Liver (tissue), 9 donors: ENCODE data around the gene TGFBR3L. TPM values are rescaled to one million over a fixed set of nuclear protein-coding genes. Genes with fewer than 3 reads are reported as not detected.

ENCODE experiments used
- DNase-seq: peaks from one replicate; pipeline ENCODE4 v3.0.0-alpha.2; 2017; ENCODE audit warnings: low spot score
- H3K27ac ChIP-seq, 2 donors: one replicate each; pipeline ENCODE4 v1.7.0; 2013; ENCODE audit warnings: inconsistent platforms in 2 of 2, low read length in 2 of 2, control low read depth in 1 of 2, low read depth in 1 of 2, mild to moderate bottlenecking in 1 of 2
- H3K27me3 ChIP-seq, 4 donors: one replicate each; pipeline versions ENCODE4 v1.6.1 to v1.7.0; 2013; ENCODE audit warnings: low read length in 3 of 4, inconsistent platforms in 1 of 4, mild to moderate bottlenecking in 1 of 4, moderate library complexity in 1 of 4; ENCODE audit not compliant: control insufficient read depth in 4 of 4, insufficient read depth in 4 of 4
- H3K36me3 ChIP-seq, 4 donors: one replicate each; pipeline versions ENCODE4 v1.6.1 to v1.7.0; 2013; ENCODE audit warnings: low read length in 3 of 4, mild to moderate bottlenecking in 3 of 4, low read depth in 1 of 4, moderate library complexity in 1 of 4; ENCODE audit not compliant: control insufficient read depth in 4 of 4, insufficient read depth in 3 of 4
- H3K4me1 ChIP-seq, 4 donors: one replicate each; pipeline versions ENCODE4 v1.6.1 to v1.7.0; 2013; ENCODE audit warnings: low read length in 3 of 4, mild to moderate bottlenecking in 3 of 4, moderate library complexity in 1 of 4; ENCODE audit not compliant: control insufficient read depth in 4 of 4, insufficient read depth in 4 of 4
- H3K4me3 ChIP-seq, 3 donors: one replicate each; pipeline versions ENCODE4 v1.6.1 to v1.7.0; 2013; ENCODE audit warnings: low read length in 3 of 3, control low read depth in 1 of 3, low read depth in 1 of 3, mild to moderate bottlenecking in 1 of 3
- H3K9ac ChIP-seq, 2 donors: one replicate each; pipeline ENCODE4 v1.7.0; 2013; ENCODE audit warnings: low read length in 2 of 2, mild to moderate bottlenecking in 2 of 2, moderate library complexity in 2 of 2, control low read depth in 1 of 2, low read depth in 1 of 2
- H3K9me3 ChIP-seq, 4 donors: one replicate each; pipeline versions ENCODE4 v1.6.1 to v1.7.0; 2013; ENCODE audit warnings: low read length in 3 of 4; ENCODE audit not compliant: control insufficient read depth in 4 of 4
- CTCF ChIP-seq: fragments of 150-350 bp; IDR thresholded peaks from 2 replicates; pipeline ENCODE4 v1.5.1; 2017; ENCODE audit warnings: improper control_type of control experiment, low read depth, low read length; ENCODE audit not compliant: missing input control
- EGR1 ChIP-seq, 2 donors: IDR thresholded peaks; 2 replicates each; pipeline ENCODE4 v1.6.1; 2016 to 2018; ENCODE audit warnings: antibody characterized with exemption in 2 of 2, low read depth in 2 of 2
- FOXA1 ChIP-seq: IDR thresholded peaks from 2 replicates; pipeline ENCODE4 v1.6.1; 2016; ENCODE audit warnings: antibody characterized with exemption
- FOXA2 ChIP-seq: IDR thresholded peaks from 2 replicates; pipeline ENCODE4 v1.6.1; 2016; ENCODE audit warnings: antibody characterized with exemption
- GABPA ChIP-seq, 2 donors: IDR thresholded peaks in 1 of 2; conservative IDR thresholded peaks in 1 of 2; 2 replicates each; pipeline ENCODE4 v1.6.1; 2016; ENCODE audit warnings: antibody characterized with exemption in 2 of 2, mild to moderate bottlenecking in 1 of 2, moderate library complexity in 1 of 2
- HNF4A ChIP-seq, 2 donors: conservative IDR thresholded peaks; 2 replicates each; pipeline ENCODE4 v1.6.1; 2016; ENCODE audit warnings: antibody characterized with exemption in 2 of 2, mild to moderate bottlenecking in 2 of 2
- HNF4G ChIP-seq: IDR thresholded peaks from 2 replicates; pipeline ENCODE4 v1.6.1; 2016; ENCODE audit warnings: antibody characterized with exemption
- JUND ChIP-seq, 2 donors: IDR thresholded peaks; 2 replicates each; pipeline ENCODE4 v1.6.1; 2016; ENCODE audit warnings: antibody characterized with exemption in 2 of 2
- NR2F2 ChIP-seq: IDR thresholded peaks from 2 replicates; pipeline ENCODE4 v1.6.1; 2016; ENCODE audit warnings: antibody characterized with exemption
- RAD21 ChIP-seq, 2 donors: IDR thresholded peaks; 2 replicates each; pipeline ENCODE4 v1.6.1; 2016; ENCODE audit warnings: antibody characterized with exemption in 2 of 2, mild to moderate bottlenecking in 2 of 2
- RXRA ChIP-seq, 2 donors: IDR thresholded peaks; 2 replicates each; pipeline ENCODE4 v1.6.1; 2017 to 2018; ENCODE audit warnings: antibody characterized with exemption in 2 of 2, mild to moderate bottlenecking in 1 of 2
- SP1 ChIP-seq: IDR thresholded peaks from 2 replicates; pipeline ENCODE4 v1.6.1; 2018; ENCODE audit warnings: antibody characterized with exemption, mild to moderate bottlenecking
- TAF1 ChIP-seq: conservative IDR thresholded peaks from 2 replicates; pipeline ENCODE4 v1.6.1; 2016; ENCODE audit warnings: antibody characterized with exemption, mild to moderate bottlenecking
- YY1 ChIP-seq: IDR thresholded peaks from 2 replicates; pipeline ENCODE4 v1.6.1; 2016; ENCODE audit warnings: antibody characterized with exemption, mild to moderate bottlenecking
- ZBTB33 ChIP-seq: IDR thresholded peaks from 2 replicates; pipeline ENCODE4 v1.6.1; 2016; ENCODE audit warnings: antibody characterized with exemption
- WGBS: extraction: QIAGEN DNeasy Blood & Tissue Kit; methylation state at CpG from one replicate; pipeline ENCODE4 v1.1.7; 2013; 5-methylcytosine and 5-hydroxymethylcytosine counted together
- polyA plus RNA-seq, 2 donors: library from polyadenylated mRNA; stranded (reverse) in 1 of 2; unstranded in 1 of 2; fragments of 200-250 nt in 1 of 2; fragments of >200 nt in 1 of 2; fragmentation: Nextera tagmentation in 1 of 2; extraction: Ambion mirVana in 1 of 2; gene quantifications; one replicate each; pipeline versions ENCODE4 v1.2.1 to v1.2.3, GENCODE V29; 2013 to 2015
- total RNA-seq, 2 donors: library from RNA; depleted of rRNA; stranded (reverse); fragments of >200 nt; gene quantifications; one replicate each; pipeline ENCODE4 v1.2.3, GENCODE V29; 2014
- TF ChIP-seq, protein P1 (sequence below): IDR thresholded peaks from 2 replicates; pipeline ENCODE4 v1.6.1; 2016; ENCODE audit warnings: antibody characterized with exemption, mild to moderate bottlenecking
- TF ChIP-seq, protein P2 (sequence below): IDR thresholded peaks from 2 replicates; pipeline ENCODE4 v1.6.1; 2016; ENCODE audit warnings: antibody characterized with exemption
- TF ChIP-seq, protein P3 (sequence below): IDR thresholded peaks from 2 replicates; pipeline ENCODE4 v1.6.1; 2016; ENCODE audit warnings: antibody characterized with exemption
- donor health status: healthy.
- donor health status: healthy.
- donor health status: healthy.
- donor health status: healthy.
- donor health status: healthy.

The TGFBR3L gene
- total and polyA plus RNA-seq, 4 donors = 0.32 to 2.5 (median 0.36) TPM; not detected in 1

GRCh38 chr19:7905268-7905667 is 9.4 kb upstream of the TGFBR3L start:
- no peak overlapping the region for H3K9ac ChIP-seq
- peaks cover 8 to 35% (median 21%) of the 10 kb centered on the region in 4 donors for H3K4me1 ChIP-seq
- H3K4me3 ChIP-seq = no peak overlapping the region
- no peaks in the 10 kb centered on the region for H3K27me3 ChIP-seq
- 81% methylated on average over 10 of the region's 10 CpGs for WGBS
- peak; percentile 30 for DNase-seq
- H3K9me3 ChIP-seq = no peaks in the 10 kb centered on the region
- TF ChIP-seq HNF4G (no peak), TAF1 (no peak), ZBTB33 (no peak), HNF4A (conservative IDR thresholded peaks at IDR 0.05) (no peak), RAD21 (IDR thresholded peaks at IDR 0.05) (no peak), FOXA1 (no peak), CTCF (no peak), NR2F2 (no peak), JUND (IDR thresholded peaks at IDR 0.05) (no peak), RXRA (IDR thresholded peaks at IDR 0.05) (no peak), EGR1 (IDR thresholded peaks at IDR 0.05; ENCODE audit: low read depth in 2 of 2) (no peak)
- TF ChIP-seq, protein P1, sequence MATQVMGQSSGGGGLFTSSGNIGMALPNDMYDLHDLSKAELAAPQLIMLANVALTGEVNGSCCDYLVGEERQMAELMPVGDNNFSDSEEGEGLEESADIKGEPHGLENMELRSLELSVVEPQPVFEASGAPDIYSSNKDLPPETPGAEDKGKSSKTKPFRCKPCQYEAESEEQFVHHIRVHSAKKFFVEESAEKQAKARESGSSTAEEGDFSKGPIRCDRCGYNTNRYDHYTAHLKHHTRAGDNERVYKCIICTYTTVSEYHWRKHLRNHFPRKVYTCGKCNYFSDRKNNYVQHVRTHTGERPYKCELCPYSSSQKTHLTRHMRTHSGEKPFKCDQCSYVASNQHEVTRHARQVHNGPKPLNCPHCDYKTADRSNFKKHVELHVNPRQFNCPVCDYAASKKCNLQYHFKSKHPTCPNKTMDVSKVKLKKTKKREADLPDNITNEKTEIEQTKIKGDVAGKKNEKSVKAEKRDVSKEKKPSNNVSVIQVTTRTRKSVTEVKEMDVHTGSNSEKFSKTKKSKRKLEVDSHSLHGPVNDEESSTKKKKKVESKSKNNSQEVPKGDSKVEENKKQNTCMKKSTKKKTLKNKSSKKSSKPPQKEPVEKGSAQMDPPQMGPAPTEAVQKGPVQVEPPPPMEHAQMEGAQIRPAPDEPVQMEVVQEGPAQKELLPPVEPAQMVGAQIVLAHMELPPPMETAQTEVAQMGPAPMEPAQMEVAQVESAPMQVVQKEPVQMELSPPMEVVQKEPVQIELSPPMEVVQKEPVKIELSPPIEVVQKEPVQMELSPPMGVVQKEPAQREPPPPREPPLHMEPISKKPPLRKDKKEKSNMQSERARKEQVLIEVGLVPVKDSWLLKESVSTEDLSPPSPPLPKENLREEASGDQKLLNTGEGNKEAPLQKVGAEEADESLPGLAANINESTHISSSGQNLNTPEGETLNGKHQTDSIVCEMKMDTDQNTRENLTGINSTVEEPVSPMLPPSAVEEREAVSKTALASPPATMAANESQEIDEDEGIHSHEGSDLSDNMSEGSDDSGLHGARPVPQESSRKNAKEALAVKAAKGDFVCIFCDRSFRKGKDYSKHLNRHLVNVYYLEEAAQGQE = no peak
- TF ChIP-seq, protein P2, sequence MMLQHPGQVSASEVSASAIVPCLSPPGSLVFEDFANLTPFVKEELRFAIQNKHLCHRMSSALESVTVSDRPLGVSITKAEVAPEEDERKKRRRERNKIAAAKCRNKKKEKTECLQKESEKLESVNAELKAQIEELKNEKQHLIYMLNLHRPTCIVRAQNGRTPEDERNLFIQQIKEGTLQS = no peak
- TF ChIP-seq, protein P3, sequence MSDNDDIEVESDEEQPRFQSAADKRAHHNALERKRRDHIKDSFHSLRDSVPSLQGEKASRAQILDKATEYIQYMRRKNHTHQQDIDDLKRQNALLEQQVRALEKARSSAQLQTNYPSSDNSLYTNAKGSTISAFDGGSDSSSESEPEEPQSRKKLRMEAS = no peak
- H3K36me3 ChIP-seq = peaks cover 0 to 5% (median 2%) of the 10 kb centered on the region in 4 donors
- no peak overlapping the region for H3K27ac ChIP-seq

DNA sequence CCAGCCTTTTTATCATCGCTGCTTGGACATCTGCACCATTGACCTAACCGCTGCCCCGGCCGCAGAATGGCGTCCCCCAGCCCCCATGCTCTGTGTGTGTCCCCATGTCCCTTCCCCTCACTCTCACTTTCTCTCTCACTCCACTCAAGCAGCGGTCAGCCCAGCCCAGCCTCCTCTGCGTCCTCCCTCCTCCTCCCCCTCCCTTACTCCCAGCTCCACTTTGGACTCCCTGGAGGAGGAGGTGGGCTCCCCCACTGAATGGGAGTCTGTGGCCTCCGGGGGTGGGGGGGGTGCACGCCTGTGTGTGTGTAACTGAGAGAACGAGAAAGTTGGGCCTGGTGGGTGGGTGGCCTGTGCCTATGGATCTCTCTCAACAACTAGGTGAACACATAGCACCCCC is 8.8 kb upstream of the TGFBR3L start:
- H3K27ac ChIP-seq = no peak overlapping the region
- peaks cover 0 to 10% (median 4%) of the 10 kb centered on the region in 4 donors for H3K36me3 ChIP-seq
- H3K27me3 ChIP-seq = no peaks in the 10 kb centered on the region
- no peak for TF ChIP-seq FOXA2
- TF ChIP-seq TAF1 = no peak
- TF ChIP-seq RAD21 (IDR thresholded peaks at IDR 0.05) = no peak
- TF ChIP-seq JUND (IDR thresholded peaks at IDR 0.05) = no peak
- no peak for TF ChIP-seq HNF4G
- TF ChIP-seq SP1 = no peak
- no peak for TF ChIP-seq GABPA (IDR thresholded peaks at IDR 0.05 in 1 of 2, conservative IDR thresholded peaks at IDR 0.05 in 1 of 2)
- TF ChIP-seq, protein P3 = no peak
- TF ChIP-seq HNF4A (conservative IDR thresholded peaks at IDR 0.05) = no peak
- TF ChIP-seq CTCF = no peak
- no peak for TF ChIP-seq NR2F2
- no peak for TF ChIP-seq ZBTB33
- TF ChIP-seq, protein P2 = no peak
- TF ChIP-seq YY1 = no peak
- TF ChIP-seq EGR1 (IDR thresholded peaks at IDR 0.05; ENCODE audit: low read depth in 2 of 2) = no peak
- H3K9me3 ChIP-seq = no peaks in the 10 kb centered on the region
- H3K4me3 ChIP-seq = no peak overlapping the region
- peaks cover 8 to 35% (median 21%) of the 10 kb centered on the region in 4 donors for H3K4me1 ChIP-seq
- no peak overlapping the region for H3K9ac ChIP-seq
- DNase-seq = peak; percentile 30
- 91% methylated on average over 10 of the region's 10 CpGs for WGBS
